ENCODE results near the gene ARMH4. TPM values are rescaled to one million over a fixed set of nuclear protein-coding genes. Genes with fewer than 3 reads are reported as not detected.

ARMH4 gene
- total RNA-seq, 2 donors from 2014 or later: 2.4 to 45.1 TPM

GRCh38 chr14:58107947-58108552 lies 44.0 kb downstream of the ARMH4 start:
- WGBS: 22% methylated on average over 4 of the region's 4 CpGs
- Histone ChIP-seq H3K9me3 (no peaks in the 10 kb centered on the region), H3K36me3 (no peaks in the 10 kb centered on the region), H3K27me3 (replicated peaks; ENCODE audit: insufficient read depth) (no peaks in the 10 kb centered on the region), H3K4me3 (no peak overlapping the region), H3K27ac (no peak overlapping the region), H3K4me1 (replicated peaks) (no peaks in the 10 kb centered on the region)
- intact Hi-C loops (cut with DNase I): loop anchor here (2.0 kb wide), 1 partner anchor 59 kb away; no protein-coding TSS in a partner anchor
- TF ChIP-seq POLR2AphosphoS5 (IDR thresholded peaks at IDR 0.05) (no peak), POLR2A (IDR thresholded peaks at IDR 0.05) (no peak), CTCF (IDR thresholded peaks at IDR 0.05) (peak; percentile 56 to 75 (median 70))
- DNase-seq (ENCODE audit: low spot score): peak; percentile 26

- H3K36me3 ChIP-seq: no peaks in the 10 kb centered on the region
- intact Hi-C loops (cut with DNase I): no loop called here
These were observed 45.0 kb downstream of the ARMH4 start for GRCh38 chr14:58107041-58107440.

GRCh38 chr14:58106446-58106845 lies 45.6 kb downstream of the ARMH4 start:
- no peak overlapping the region for H3K27ac ChIP-seq
- no peaks in the 10 kb centered on the region for H3K9me3 ChIP-seq
- 8% methylated on average over 4 of the region's 4 CpGs for WGBS
- no peaks in the 10 kb centered on the region for H3K36me3 ChIP-seq
- H3K4me1 ChIP-seq (replicated peaks): no peaks in the 10 kb centered on the region
- TF ChIP-seq CTCF (IDR thresholded peaks at IDR 0.05): no peak
- no peak for TF ChIP-seq POLR2AphosphoS5 (IDR thresholded peaks at IDR 0.05)
- no peak for TF ChIP-seq POLR2A (IDR thresholded peaks at IDR 0.05)
- intact Hi-C loops (cut with DNase I): no loop called here
- H3K27me3 ChIP-seq (replicated peaks; ENCODE audit: insufficient read depth): no peaks in the 10 kb centered on the region
- no peak for DNase-seq (ENCODE audit: low spot score)
- H3K4me3 ChIP-seq: no peak overlapping the region

More at GRCh38 chr14:58107041-58107440, 45.0 kb downstream of the ARMH4 start:
- TF ChIP-seq POLR2A (IDR thresholded peaks at IDR 0.05) (no peak), POLR2AphosphoS5 (IDR thresholded peaks at IDR 0.05) (no peak), CTCF (IDR thresholded peaks at IDR 0.05) (no peak)
- no peaks in the 10 kb centered on the region for H3K4me1 ChIP-seq (replicated peaks)
- no peak overlapping the region for H3K27ac ChIP-seq
- H3K4me3 ChIP-seq: no peak overlapping the region
- H3K27me3 ChIP-seq (replicated peaks; ENCODE audit: insufficient read depth): no peaks in the 10 kb centered on the region
- no peak for DNase-seq (ENCODE audit: low spot score)
- WGBS: 48% methylated on average over 1 of the region's 1 CpG
- H3K9me3 ChIP-seq: no peaks in the 10 kb centered on the region

- Histone ChIP-seq H3K36me3 (no peaks in the 10 kb centered on the region), H3K27ac (no peak overlapping the region), H3K27me3 (replicated peaks; ENCODE audit: insufficient read depth) (no peaks in the 10 kb centered on the region), H3K4me3 (no peak overlapping the region), H3K4me1 (replicated peaks) (no peaks in the 10 kb centered on the region), H3K9me3 (no peaks in the 10 kb centered on the region)
- peak; percentile 59 for TF ChIP-seq POLR2AphosphoS5 (IDR thresholded peaks at IDR 0.05)
- no peak for TF ChIP-seq POLR2A (IDR thresholded peaks at IDR 0.05)
- intact Hi-C loops (cut with DNase I): no loop called here
- WGBS: 11% methylated on average over 2 of the region's 2 CpGs
- DNase-seq (ENCODE audit: low spot score): no peak
These were observed 47.2 kb downstream of the ARMH4 start for GRCh38 chr14:58104808-58105207.

- no peak for DNase-seq (ENCODE audit: low spot score)
- Histone ChIP-seq H3K27ac (no peak overlapping the region), H3K27me3 (replicated peaks; ENCODE audit: insufficient read depth) (no peaks in the 10 kb centered on the region), H3K9me3 (no peaks in the 10 kb centered on the region), H3K4me3 (no peak overlapping the region), H3K36me3 (no peaks in the 10 kb centered on the region), H3K4me1 (replicated peaks) (no peaks in the 10 kb centered on the region)
- 98% methylated on average over 4 of the region's 4 CpGs for WGBS
- TF ChIP-seq CTCF (IDR thresholded peaks at IDR 0.05) (no peak), POLR2AphosphoS5 (IDR thresholded peaks at IDR 0.05) (no peak), POLR2A (IDR thresholded peaks at IDR 0.05) (no peak)
- intact Hi-C loops (cut with DNase I): no loop called here
These were observed 51.2 kb downstream of the ARMH4 start for GRCh38 chr14:58100735-58101368.

Measured in prostate gland (tissue), 2 donors.